Measurements from ENCODE around the gene SPSB3. TPM values are rescaled to one million over a fixed set of nuclear protein-coding genes. Genes with fewer than 3 reads are reported as not detected.

The SPSB3 gene
- total and polyA plus RNA-seq, 2 experiments from 2014 or later = 27.1 to 34.7 TPM

DNA sequence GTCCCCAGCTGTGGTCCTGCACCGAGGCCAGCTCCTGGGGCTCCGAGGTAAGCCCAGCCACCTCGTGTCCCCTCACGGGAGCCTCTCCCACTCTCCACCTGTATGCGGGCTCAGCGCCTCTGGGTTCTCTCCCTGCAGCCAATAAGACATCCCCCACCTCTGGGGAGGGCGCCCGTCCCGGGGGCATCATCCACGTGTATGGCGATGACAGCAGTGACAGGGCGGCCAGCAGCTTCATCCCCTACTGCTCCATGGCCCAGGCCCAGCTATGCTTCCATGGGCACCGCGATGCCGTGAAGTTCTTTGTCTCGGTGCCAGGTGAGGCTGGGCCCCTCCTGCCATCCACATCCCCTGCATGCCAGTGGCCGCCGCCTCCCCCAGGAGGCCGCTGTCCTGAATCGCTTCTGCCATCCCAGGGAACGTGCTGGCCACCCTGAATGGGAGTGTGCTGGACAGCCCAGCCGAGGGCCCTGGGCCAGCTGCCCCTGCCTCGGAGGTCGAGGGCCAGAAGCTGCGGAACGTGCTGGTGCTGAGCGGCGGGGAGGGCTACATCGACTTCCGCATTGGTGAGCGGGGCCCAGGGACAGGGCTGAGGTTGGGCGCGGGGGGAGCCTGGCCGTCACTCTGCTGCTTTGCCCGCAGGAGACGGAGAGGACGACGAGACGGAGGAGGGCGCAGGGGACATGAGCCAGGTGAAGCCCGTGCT is 14.2 kb downstream of the SPSB3 start:
- peaks cover 4% of the 10 kb centered on the region; the same call in 1 of the 3 replicates for H3K9me3 Mint-ChIP-seq
- H3K27me3 Mint-ChIP-seq (ENCODE audit: insufficient read depth, low read depth, poor library complexity) = peaks cover 24% of the 10 kb centered on the region
- no peaks in the 10 kb centered on the region; the same call in 1 of the 2 replicates for H4K20me1 ChIP-seq (replicated peaks; ENCODE audit: insufficient read depth)
- H3K27me3 ChIP-seq (ENCODE audit: insufficient read depth) = no peaks in the 10 kb centered on the region
- peaks cover 23% of the 10 kb centered on the region for H3K36me3 Mint-ChIP-seq (ENCODE audit: low read depth)
- TF ChIP-seq ZNF331 (CRISPR knock-in tag; IDR thresholded peaks at IDR 0.05; ENCODE audit: low read depth) (no peak), NANOG (IDR thresholded peaks at IDR 0.05; ENCODE audit: borderline replicate concordance) (no peak), ZNF114 (CRISPR knock-in tag; IDR thresholded peaks at IDR 0.05) (no peak), JUNB (IDR thresholded peaks at IDR 0.05; ENCODE audit: unreplicated experiment) (no peak)
- H3K79me2 ChIP-seq (replicated peaks; ENCODE audit: insufficient read depth) = peaks cover 5% of the 10 kb centered on the region
- no peak overlapping the region for H3K27ac Mint-ChIP-seq
- peaks cover 8% of the 10 kb centered on the region for H3K4me1 Mint-ChIP-seq
- H2AFZ ChIP-seq = no peak overlapping the region
- H3K4me3 ChIP-seq = no peak overlapping the region
- ATAC-seq (no peak), DNase-seq (ENCODE audit: low spot score) (no peak)
- peaks cover 12% of the 10 kb centered on the region; the same call in 1 of the 2 replicates for H3F3A ChIP-seq (replicated peaks; ENCODE audit: low read depth)
- no peaks in the 10 kb centered on the region for H3K36me3 ChIP-seq (ENCODE audit: insufficient read depth)
- no peaks in the 10 kb centered on the region for H3K9me2 ChIP-seq (ENCODE audit: insufficient read depth)
- no peak overlapping the region for H3K27ac ChIP-seq (ENCODE audit: low read depth)
- H3K4me1 ChIP-seq (ENCODE audit: insufficient read depth) = peaks cover 4% of the 10 kb centered on the region
- no peak overlapping the region for H3K4me2 ChIP-seq
- no peak overlapping the region for H3K4me3 Mint-ChIP-seq

DNA sequence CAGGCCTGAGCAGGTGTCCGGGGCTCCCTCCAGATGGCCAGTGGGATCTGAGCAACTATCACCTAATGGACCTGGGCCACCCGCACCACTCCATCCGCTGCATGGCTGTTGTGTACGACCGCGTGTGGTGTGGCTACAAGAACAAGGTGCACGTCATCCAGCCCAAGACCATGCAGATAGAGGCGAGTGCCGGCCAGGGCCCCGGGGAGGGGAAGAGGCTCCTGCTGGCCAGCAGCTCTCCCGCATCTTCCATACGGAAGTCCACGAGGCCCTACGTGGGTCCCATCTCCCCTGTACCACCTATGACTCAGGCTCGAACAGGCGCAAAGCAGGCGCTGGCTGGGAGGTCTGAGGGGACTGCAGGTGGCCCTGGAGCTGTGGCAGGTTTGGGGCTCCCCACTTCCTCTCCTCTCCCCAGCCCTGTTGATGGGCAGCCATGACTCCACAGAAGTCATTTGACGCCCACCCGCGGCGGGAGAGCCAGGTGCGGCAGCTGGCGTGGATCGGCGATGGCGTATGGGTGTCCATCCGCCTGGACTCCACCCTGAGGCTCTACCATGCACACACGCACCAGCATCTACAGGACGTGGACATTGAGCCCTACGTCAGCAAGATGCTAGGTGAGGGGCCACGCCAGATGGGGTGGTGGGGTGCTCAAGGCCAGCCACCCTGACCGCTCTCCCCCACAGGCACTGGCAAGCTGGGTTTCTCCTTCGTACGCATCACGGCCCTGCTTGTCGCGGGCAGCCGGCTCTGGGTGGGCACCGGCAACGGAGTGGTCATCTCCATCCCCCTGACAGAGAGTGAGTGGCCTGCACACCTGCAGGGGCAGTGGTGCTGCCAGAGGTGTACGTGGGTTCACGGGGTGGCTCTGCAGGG is 15.0 kb downstream of the SPSB3 start:
- Histone ChIP-seq H3K4me3 (no peak overlapping the region), H3F3A (replicated peaks; ENCODE audit: low read depth) (peaks cover 14% of the 10 kb centered on the region; the same call in 1 of the 2 replicates), H3K27ac (ENCODE audit: low read depth) (no peak overlapping the region), H3K27me3 (ENCODE audit: insufficient read depth) (no peaks in the 10 kb centered on the region), H2AFZ (no peak overlapping the region), H4K20me1 (replicated peaks; ENCODE audit: insufficient read depth) (no peaks in the 10 kb centered on the region; the same call in 1 of the 2 replicates), H3K79me2 (replicated peaks; ENCODE audit: insufficient read depth) (peaks cover 1% of the 10 kb centered on the region), H3K9me2 (ENCODE audit: insufficient read depth) (no peaks in the 10 kb centered on the region), H3K4me2 (no peak overlapping the region), H3K36me3 (ENCODE audit: insufficient read depth) (no peaks in the 10 kb centered on the region), H3K4me1 (ENCODE audit: insufficient read depth) (peaks cover 4% of the 10 kb centered on the region)
- Mint-ChIP-seq H3K4me1 (peaks cover 7% of the 10 kb centered on the region), H3K27ac (no peak overlapping the region), H3K27me3 (ENCODE audit: insufficient read depth, low read depth, poor library complexity) (peaks cover 22% of the 10 kb centered on the region), H3K9me3 (peaks cover 2% of the 10 kb centered on the region; the same call in 1 of the 3 replicates), H3K4me3 (no peak overlapping the region), H3K36me3 (ENCODE audit: low read depth) (peaks cover 21% of the 10 kb centered on the region)
- ATAC-seq = no peak
- no peak for DNase-seq (ENCODE audit: low spot score)
- no peak for TF ChIP-seq EZH2phosphoT487 (IDR thresholded peaks at IDR 0.05; ENCODE audit: unreplicated experiment)
- TF ChIP-seq, protein P1, sequence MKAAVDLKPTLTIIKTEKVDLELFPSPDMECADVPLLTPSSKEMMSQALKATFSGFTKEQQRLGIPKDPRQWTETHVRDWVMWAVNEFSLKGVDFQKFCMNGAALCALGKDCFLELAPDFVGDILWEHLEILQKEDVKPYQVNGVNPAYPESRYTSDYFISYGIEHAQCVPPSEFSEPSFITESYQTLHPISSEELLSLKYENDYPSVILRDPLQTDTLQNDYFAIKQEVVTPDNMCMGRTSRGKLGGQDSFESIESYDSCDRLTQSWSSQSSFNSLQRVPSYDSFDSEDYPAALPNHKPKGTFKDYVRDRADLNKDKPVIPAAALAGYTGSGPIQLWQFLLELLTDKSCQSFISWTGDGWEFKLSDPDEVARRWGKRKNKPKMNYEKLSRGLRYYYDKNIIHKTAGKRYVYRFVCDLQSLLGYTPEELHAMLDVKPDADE (IDR thresholded peaks at IDR 0.05) = no peak
- TF ChIP-seq, protein P2, sequence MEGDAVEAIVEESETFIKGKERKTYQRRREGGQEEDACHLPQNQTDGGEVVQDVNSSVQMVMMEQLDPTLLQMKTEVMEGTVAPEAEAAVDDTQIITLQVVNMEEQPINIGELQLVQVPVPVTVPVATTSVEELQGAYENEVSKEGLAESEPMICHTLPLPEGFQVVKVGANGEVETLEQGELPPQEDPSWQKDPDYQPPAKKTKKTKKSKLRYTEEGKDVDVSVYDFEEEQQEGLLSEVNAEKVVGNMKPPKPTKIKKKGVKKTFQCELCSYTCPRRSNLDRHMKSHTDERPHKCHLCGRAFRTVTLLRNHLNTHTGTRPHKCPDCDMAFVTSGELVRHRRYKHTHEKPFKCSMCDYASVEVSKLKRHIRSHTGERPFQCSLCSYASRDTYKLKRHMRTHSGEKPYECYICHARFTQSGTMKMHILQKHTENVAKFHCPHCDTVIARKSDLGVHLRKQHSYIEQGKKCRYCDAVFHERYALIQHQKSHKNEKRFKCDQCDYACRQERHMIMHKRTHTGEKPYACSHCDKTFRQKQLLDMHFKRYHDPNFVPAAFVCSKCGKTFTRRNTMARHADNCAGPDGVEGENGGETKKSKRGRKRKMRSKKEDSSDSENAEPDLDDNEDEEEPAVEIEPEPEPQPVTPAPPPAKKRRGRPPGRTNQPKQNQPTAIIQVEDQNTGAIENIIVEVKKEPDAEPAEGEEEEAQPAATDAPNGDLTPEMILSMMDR (conservative IDR thresholded peaks at IDR 0.05; ENCODE audit: low read depth in 2 of 2) = no peak
- TF ChIP-seq, protein P3, sequence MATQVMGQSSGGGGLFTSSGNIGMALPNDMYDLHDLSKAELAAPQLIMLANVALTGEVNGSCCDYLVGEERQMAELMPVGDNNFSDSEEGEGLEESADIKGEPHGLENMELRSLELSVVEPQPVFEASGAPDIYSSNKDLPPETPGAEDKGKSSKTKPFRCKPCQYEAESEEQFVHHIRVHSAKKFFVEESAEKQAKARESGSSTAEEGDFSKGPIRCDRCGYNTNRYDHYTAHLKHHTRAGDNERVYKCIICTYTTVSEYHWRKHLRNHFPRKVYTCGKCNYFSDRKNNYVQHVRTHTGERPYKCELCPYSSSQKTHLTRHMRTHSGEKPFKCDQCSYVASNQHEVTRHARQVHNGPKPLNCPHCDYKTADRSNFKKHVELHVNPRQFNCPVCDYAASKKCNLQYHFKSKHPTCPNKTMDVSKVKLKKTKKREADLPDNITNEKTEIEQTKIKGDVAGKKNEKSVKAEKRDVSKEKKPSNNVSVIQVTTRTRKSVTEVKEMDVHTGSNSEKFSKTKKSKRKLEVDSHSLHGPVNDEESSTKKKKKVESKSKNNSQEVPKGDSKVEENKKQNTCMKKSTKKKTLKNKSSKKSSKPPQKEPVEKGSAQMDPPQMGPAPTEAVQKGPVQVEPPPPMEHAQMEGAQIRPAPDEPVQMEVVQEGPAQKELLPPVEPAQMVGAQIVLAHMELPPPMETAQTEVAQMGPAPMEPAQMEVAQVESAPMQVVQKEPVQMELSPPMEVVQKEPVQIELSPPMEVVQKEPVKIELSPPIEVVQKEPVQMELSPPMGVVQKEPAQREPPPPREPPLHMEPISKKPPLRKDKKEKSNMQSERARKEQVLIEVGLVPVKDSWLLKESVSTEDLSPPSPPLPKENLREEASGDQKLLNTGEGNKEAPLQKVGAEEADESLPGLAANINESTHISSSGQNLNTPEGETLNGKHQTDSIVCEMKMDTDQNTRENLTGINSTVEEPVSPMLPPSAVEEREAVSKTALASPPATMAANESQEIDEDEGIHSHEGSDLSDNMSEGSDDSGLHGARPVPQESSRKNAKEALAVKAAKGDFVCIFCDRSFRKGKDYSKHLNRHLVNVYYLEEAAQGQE (IDR thresholded peaks at IDR 0.05; ENCODE audit: unreplicated experiment) = no peak
- no peak for TF ChIP-seq CREB1 (CRISPR knock-in tag; IDR thresholded peaks at IDR 0.05; ENCODE audit: low read depth)

Data from GM23338 (cell line).